ENCODE results near the gene PTPRD.

Gene PTPRD

DNA sequence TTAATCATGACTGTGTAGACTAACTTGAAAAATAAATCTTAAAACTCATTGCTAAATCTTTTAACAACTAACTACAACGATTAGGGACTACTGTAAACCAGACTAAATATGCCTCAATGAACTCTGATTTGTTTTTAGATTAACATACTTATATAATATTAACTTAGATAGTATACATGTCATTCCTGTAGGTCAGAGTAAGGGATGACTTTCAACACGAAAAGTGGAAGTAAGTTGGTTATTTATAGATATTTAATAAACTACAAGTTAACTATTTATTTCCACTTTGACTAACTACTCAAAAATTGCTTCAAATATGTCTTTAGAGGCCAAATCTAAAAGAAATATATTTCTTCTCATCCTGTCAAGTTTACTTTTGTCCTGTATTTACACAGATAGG, 795.6 kb downstream of the PTPRD start:
- Histone ChIP-seq H3K27ac (no peak overlapping the region), H3K4me3 (no peak overlapping the region)

DNA sequence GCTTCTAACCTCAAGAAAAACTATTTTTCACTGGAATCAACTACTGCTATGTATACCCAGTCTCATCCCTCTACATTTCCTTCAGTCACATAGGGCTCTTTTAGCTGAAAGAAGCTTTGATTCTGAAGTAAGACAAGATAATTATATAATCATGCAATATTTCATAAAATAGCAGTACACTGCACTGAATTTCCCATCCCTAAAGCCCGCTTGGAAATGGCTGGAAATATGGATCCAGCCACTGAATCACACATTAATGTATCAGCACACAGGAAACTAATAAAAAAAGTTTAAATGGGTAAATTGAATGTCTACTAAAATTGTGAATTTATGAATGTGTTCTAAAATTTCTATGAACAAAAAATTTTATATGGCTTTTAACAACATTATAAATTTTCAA, 808.7 kb downstream of the PTPRD start:
- H3K27ac ChIP-seq, result no peak overlapping the region
- no peak overlapping the region for H3K4me3 ChIP-seq

DNA sequence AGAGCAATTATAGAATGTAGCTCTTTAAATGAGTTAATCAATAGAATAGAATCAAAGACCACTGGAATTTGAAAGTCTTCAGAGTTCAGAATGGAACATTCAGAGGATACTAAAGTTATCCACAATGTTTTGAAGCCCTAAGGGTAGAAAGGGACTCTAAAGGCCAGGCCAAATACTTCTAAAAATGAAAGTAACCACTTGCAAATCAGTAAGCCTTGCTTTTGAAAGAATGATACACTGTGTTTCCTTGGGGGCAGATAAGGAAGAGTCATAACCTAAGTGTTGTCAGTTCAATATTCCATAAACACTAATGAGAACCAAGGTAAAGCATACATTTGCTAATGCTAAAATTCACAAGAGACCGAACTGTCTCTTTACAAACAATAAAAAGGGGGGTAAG, 813.5 kb downstream of the PTPRD start:
- H3K4me3 ChIP-seq, result no peak overlapping the region

DNA sequence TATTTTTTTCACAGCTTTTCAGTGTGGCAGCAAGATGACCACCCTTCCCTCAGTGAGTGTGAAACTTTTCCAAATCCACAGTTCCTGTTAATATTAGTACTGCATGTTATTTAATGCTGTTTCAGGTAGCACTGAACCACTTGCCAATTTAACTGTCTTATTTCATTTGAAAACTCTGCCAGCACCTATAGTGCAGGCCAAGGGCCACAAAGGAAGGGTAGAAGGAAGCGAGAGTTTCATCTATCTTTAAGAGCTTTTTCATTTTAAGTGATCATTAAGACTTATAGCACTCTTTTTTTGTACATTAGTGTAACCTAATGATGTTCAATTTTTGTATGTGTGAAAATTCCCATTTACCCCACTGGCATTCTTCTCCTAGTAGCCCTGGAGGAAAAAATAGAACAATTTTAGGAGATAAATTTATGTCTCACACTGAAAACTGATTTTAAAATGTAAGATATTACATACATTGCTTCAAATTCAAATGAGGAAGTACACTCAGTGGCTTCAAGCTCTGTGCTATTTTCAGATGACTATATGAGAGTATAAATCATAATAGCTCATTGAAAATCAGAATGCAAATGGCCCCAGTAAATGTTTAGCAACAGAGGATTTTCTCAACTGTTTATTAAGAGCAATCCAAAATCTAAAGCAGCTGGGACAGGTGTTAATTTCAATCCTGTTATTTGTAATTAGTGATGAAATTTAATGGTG, 820.5 kb downstream of the PTPRD start:
- H3K4me3 ChIP-seq, result no peak overlapping the region
- H3K27ac ChIP-seq, result no peak overlapping the region

More for the DNA sequence above, 813.5 kb downstream of the PTPRD start:
- no peak overlapping the region for H3K27ac ChIP-seq

DNA sequence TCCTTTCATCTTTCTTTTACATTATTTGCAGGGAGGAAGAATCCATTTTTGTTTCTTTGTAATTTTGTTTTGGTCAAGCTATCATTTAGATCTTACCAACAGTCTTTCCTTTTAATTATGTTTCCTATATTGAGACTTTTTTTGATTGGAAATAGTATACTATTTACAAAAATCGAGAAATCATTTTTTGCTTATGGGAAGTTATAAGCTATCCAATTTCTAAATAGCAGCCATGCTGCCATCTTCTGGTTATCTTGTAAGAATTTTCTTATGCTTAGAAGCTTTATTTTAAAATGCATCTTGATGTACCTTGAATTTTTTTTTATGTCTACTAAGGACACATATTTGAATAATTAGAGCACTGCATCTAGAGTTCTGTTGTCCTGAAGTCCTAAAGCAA, 821.2 kb downstream of the PTPRD start:
- H3K4me3 ChIP-seq, result no peak overlapping the region
- H3K27ac ChIP-seq, result no peak overlapping the region

DNA sequence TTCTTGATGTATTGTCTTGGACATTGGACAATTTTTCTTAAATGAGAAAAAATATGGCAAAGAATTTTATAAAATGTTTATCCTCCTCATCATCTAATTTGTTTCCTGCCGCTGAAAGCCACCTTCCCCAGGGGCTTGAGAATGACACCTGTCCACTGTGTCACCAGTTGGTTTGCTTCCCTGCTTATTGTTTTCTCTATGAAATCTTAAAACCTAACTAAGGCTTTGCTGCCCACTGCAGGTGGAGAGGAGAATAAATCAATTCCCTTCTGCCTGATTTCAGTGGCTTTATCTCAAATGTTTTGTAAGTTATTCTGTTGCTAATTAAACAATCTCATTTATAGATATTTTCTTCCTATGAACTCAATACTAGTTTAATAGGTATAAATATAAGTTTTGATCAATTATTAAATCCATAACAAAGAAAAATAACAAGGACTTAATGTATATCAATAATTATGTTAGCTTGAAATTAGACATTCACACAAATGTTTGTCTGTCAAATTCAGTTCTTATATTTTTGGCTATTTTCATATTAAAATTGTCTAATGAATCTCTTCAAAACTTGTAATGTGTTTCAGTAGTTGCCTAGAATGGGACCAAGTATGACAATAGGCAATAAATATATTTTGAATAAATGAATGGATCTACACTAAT, 822.5 kb downstream of the PTPRD start:
- Histone ChIP-seq H3K4me3 (no peak overlapping the region), H3K27ac (no peak overlapping the region)

DNA sequence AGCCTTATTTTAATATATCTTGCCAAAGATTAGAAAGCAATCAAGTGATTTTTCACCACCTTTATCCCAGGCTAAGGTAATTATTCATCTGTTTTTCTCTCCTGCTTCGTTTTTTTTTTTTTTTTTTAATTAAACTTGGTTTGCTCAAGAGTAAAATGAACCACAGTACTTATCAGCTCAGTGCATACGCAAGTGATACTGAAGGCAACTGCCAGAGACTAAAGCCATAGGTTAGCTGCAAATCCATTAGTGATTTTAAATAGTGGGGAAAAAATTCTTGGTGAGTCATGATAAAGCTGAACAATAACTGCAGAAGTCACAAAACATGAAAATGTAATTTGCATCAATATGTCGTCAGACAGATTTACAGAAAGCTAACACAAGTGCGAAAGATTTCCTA, 829.1 kb downstream of the PTPRD start:
- Histone ChIP-seq H3K27ac (no peak overlapping the region), H3K4me3 (no peak overlapping the region)

DNA sequence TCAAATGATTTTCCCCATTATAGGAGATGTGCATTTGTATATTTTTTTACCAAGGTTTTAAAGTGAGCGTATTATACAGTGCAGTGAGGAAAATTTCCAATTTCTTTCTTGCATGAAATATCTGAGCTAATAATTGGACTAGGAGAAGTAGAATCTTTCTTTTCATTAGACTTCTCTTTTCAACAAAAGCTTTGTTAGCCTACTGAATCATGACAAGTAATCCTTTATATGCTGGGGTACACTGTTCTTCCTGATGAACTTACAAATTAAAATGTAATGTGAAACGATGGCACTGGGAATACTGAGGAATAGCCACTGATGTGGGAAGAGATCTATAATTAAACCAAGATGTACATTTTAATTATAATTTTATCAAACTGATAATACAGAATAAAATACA, 829.6 kb downstream of the PTPRD start:
- Histone ChIP-seq H3K4me3 (no peak overlapping the region), H3K27ac (no peak overlapping the region)

DNA sequence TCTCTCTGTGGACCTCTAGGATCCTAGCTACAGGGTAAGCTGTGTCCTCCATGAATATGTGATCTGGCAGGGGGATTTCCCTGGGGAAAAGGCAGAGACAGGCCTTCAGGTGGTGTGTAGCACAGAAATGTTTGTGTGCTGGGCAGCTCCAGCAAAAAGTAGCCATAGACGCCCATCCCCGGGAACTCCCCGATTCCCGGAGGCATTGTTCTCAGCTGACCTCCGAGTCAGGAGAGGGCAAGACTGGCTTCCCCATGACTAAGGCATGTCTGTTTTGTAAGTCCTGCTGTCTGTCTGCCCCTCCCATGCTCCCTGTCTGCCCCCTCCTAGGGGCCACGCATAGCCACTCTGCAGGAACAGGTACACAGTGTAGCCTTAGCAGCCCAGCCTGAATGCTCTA, 834.5 kb downstream of the PTPRD start:
- Histone ChIP-seq H3K4me3 (no peak overlapping the region), H3K27ac (no peak overlapping the region)

DNA sequence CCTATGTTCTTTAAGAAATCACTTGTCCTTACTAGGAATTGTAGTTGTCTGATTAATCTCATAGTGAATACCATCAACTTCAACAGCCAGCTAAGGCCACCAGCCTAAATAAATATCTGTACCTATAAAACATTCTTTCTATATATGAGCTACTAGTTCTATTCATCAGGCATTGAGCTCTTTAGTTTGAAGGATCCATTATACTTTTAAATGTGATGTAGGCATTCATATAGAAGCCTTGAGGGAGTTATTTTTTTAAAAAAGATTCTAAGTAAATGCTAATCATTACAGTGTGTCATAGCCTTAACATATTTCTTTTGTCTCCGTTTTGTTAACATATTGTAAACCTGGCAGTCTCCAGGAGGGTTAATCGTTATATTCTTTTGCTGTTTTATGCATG, 838.3 kb downstream of the PTPRD start:
- H3K27ac ChIP-seq, result no peak overlapping the region
- H3K4me3 ChIP-seq, result no peak overlapping the region

DNA sequence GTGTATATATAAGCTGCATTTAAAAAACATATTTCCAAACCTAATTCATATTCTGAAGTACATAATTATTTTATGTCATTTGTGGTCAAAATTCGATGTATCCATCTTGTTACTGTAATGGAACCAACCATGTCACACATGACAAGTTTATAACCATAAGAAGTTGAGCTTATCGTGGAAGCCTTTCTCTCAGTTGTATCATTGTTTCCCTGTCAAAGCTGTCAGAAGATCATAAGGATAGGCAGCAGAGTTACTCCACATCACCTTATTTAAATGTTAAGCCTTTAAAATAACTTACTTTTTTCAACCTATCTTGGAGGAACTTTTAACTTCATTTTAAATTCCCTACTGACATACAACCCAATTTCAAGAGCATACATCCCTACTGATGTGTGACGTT, 841.5 kb downstream of the PTPRD start:
- Histone ChIP-seq H3K4me3 (no peak overlapping the region), H3K27ac (no peak overlapping the region)

DNA sequence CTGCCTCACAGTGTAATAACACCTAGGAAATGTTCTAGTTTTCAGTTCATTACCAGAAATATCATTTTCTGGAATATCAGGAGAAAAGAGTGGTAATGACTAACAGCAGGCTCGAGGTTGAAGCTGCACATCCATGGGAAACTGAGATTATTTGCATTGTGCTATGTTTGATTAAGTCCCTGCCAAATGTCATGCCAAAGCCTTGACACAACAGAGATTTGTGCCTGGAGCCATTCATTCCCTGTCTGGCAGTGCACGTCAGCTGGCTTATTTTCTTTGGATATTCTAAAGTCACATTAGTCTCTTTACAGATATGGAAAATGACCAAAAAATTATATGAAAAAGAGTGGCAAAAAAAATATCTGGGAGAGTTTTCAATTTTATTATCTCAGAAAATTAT, 848.0 kb downstream of the PTPRD start:
- Histone ChIP-seq H3K27ac (no peak overlapping the region), H3K4me3 (no peak overlapping the region)

DNA sequence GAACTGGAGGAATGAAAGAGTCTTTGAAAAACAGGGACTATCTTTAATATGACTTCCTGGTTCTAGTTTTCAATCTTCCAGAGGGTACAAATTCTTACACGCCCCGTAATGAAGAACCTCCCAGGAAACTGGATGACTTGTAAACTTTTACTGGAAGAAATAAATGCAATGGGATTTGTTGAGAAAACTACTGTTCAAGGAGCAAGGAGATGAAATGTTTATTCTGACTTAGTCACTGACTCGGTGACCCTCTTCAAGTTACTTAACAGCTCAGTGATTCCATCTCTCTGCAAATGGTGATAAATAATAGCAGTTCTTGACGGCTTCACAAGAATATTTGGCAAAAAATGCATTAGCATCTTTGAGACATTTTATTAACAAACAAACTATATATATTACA, 858.6 kb downstream of the PTPRD start:
- H3K27ac ChIP-seq, result no peak overlapping the region

DNA sequence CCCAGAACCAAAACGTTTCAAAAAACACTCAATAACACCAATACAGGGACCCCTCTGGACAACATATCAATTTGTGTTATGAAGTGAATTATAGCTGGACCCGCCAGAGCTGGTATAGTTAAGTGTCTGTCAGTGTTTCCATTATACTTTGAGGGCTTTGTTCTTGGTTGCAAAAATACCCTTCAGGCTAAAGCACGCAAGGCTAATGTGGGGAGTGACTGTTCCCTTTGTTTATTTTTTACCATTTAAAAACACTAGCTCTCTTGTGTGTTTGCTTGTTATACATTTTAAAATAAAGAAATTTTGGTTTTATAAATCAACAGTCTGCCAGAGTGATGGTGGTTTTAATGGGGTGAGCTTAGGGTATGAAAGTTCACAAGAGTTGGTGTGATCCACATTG, 859.5 kb downstream of the PTPRD start:
- no peak overlapping the region for H3K4me3 ChIP-seq
- H3K27ac ChIP-seq, result no peak overlapping the region

More for the DNA sequence above, 858.6 kb downstream of the PTPRD start:
- H3K4me3 ChIP-seq, result no peak overlapping the region

DNA sequence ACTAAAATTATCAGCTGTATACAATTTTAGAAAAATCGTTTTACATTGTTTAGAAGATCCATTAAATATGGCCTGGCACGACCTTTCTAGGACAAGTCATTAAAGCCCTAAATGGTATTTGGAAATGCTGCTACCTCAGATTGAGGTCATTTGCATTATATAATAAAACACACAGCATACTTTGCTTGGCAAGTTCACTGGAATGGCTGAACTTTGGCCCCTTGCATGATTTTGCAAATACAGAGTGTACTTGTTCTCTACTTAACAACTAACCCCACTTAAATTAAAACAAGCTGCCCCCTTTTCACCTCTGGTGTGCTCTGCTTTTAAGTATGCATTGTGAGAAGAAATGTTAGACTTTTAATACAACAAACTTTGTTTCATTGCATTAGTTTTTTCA, 860.1 kb downstream of the PTPRD start:
- Histone ChIP-seq H3K4me3 (no peak overlapping the region), H3K27ac (no peak overlapping the region)

DNA sequence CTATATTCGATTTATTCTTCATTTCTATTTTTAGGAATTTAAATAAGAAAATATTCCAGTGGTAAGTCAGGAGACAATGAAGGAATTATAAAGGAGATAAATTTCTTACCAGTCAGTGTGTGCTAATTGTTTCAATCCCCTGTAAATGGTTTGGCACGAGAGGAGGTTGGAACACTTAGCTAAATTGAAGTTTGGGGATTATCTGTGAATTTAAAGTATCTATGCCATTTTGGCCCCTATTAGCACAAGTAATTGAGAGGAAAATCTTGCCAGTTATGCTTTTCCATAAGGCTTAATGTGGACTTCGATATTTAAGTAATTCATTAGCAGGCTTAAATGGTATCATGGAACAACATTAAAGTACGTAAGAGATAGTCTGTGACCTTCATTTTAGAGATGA, 860.8 kb downstream of the PTPRD start:
- H3K27ac ChIP-seq, result no peak overlapping the region
- H3K4me3 ChIP-seq, result no peak overlapping the region

DNA sequence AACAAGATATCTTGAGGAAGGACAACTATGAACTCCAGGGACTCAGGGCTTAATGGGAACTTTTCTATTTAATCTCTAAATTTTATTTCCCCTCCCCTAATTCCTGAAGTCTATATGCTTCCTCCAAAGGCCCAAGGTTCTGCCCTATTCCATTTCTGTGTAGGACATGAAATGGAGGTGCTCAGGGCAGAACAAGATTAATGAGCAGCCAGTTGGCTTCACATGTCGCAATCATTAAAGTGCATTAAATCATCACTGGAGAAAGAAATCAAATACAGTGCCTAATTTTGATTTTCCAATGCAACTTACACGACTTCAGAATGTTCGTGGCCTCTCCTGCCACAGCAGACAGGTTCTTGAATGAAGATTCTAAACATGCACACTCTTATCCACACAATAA, 862.1 kb downstream of the PTPRD start:
- H3K4me3 ChIP-seq, result no peak overlapping the region
- no peak overlapping the region for H3K27ac ChIP-seq

DNA sequence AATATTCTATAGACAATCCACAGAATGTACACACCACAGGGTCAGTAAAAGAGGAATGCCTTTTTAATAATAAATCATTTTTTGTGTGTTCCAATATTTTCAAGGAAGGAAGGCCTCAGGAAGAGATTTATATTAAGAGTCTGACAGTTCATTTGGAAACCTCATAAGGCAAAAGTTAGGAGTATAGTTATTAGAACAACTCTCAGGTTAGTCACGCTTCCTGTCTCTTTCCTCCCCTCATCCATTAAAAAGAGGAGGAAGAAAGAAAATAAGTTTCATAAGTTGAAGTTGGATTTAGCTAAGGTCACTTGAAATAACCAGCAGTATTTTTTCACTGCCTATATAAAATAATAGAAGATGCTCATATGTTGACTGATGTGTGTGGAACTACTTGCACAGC, 863.2 kb downstream of the PTPRD start:
- H3K4me3 ChIP-seq, result no peak overlapping the region
- H3K27ac ChIP-seq, result no peak overlapping the region

DNA sequence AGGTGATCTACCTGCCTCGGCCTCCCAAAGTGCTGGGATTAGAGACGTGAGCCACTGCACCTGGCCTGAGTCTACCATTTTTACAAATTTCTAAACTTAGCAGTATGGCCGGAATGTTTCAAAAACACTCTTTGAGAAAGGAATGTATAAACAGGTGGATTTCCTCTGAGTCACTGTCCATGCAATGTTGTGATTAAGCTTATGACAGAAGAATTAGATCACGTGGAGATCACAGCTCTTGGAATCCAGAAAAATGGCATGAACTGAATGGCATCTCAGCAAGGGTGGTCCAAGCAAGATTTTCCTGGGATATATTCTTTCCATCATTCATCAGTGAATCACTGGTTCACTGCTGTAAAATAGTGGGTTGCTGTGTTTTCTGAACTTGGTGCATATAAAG, 865.0 kb downstream of the PTPRD start:
- no peak overlapping the region for H3K27ac ChIP-seq
- no peak overlapping the region for H3K4me3 ChIP-seq

DNA sequence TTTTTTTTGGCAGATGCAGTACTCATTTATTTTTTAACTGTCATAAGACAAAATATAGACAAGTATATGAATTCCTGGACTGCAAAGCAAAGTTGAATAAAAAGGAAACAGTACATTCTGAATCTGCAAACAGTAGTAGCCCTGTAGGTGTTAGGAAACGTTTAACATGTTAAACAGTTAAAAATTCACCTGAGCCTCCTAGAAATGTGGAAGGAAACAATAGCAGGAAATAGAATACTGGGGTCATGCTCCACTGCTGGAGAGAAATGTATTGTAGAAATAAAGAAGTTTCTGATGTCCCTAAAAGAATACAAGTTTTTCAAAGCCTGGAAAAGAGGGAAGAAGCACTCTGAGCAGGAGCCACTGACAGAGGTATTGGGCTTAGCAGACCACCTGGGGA, 866.0 kb downstream of the PTPRD start:
- H3K27ac ChIP-seq, result no peak overlapping the region
- H3K4me3 ChIP-seq, result no peak overlapping the region

DNA sequence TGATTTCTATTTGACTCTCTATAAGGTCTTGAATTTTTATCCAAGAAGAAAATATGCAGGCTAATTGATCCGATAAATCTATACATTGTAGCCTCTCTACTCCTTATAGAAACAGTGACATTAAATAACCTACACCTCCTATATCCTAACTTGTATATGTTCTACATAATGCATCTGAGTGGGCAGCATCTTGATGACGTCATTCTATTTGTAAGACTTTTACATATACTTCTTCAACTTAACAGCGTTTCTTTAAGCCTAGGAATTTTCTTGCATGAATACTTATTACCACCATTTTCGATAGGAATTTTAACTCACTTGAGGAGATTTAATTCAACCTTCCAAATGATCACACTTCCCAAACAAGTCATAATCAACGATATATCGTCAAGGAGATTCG, 869.0 kb downstream of the PTPRD start:
- H3K4me3 ChIP-seq, result no peak overlapping the region
- H3K27ac ChIP-seq, result no peak overlapping the region

DNA sequence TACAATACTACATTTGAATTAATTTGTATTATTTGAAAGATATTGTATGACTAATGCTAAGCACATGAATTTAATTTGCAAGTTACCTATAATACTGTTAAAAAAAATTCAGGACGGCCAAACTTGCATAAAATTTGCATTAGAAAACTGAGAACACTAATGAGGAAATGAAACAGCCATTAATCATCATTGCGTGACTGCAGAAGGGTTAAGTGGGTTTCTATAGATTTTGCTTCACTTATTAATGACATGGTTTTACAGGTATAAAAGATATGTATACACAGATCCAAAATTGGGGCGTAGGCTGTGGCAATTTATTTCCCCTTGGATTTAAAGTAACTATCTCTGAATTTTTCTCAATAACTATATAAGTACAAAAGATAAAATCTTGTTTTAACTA, 882.6 kb downstream of the PTPRD start:
- Histone ChIP-seq H3K27ac (no peak overlapping the region), H3K4me3 (no peak overlapping the region)

All from skin epidermis (tissue), 12 donors.